ENCODE measurements around the gene PSIP1.
"Not testable (repeated sequence)": the region's sequence is repeated elsewhere in the genome, so short reads cannot be mapped to it uniquely, and the experiment has no call there.

PSIP1 gene

GRCh38 chr9:15541872-15542271 lies 31.1 kb upstream of the PSIP1 start:
- TF ChIP-seq, protein P1, sequence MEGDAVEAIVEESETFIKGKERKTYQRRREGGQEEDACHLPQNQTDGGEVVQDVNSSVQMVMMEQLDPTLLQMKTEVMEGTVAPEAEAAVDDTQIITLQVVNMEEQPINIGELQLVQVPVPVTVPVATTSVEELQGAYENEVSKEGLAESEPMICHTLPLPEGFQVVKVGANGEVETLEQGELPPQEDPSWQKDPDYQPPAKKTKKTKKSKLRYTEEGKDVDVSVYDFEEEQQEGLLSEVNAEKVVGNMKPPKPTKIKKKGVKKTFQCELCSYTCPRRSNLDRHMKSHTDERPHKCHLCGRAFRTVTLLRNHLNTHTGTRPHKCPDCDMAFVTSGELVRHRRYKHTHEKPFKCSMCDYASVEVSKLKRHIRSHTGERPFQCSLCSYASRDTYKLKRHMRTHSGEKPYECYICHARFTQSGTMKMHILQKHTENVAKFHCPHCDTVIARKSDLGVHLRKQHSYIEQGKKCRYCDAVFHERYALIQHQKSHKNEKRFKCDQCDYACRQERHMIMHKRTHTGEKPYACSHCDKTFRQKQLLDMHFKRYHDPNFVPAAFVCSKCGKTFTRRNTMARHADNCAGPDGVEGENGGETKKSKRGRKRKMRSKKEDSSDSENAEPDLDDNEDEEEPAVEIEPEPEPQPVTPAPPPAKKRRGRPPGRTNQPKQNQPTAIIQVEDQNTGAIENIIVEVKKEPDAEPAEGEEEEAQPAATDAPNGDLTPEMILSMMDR (IDR thresholded peaks at IDR 0.05; ENCODE audit: borderline replicate concordance, control extremely low read depth, extremely low read depth, insufficient read depth, missing control alignments), result no peak
- in situ Hi-C loops (cut with MboI; ENCODE audit: low sequenced_read_pairs, unreplicated experiment), result no loop called here
- no peak for DNase-seq (ENCODE audit: low spot score)

- TF ChIP-seq, protein P1 (IDR thresholded peaks at IDR 0.05; ENCODE audit: borderline replicate concordance, control extremely low read depth, extremely low read depth, insufficient read depth, missing control alignments), result no peak
- in situ Hi-C loops (cut with MboI; ENCODE audit: low sequenced_read_pairs, unreplicated experiment), result no loop called here
- peak; percentile 41 for DNase-seq (ENCODE audit: low spot score)
These were observed 20.6 kb upstream of the PSIP1 start for GRCh38 chr9:15531380-15531779.

DNA sequence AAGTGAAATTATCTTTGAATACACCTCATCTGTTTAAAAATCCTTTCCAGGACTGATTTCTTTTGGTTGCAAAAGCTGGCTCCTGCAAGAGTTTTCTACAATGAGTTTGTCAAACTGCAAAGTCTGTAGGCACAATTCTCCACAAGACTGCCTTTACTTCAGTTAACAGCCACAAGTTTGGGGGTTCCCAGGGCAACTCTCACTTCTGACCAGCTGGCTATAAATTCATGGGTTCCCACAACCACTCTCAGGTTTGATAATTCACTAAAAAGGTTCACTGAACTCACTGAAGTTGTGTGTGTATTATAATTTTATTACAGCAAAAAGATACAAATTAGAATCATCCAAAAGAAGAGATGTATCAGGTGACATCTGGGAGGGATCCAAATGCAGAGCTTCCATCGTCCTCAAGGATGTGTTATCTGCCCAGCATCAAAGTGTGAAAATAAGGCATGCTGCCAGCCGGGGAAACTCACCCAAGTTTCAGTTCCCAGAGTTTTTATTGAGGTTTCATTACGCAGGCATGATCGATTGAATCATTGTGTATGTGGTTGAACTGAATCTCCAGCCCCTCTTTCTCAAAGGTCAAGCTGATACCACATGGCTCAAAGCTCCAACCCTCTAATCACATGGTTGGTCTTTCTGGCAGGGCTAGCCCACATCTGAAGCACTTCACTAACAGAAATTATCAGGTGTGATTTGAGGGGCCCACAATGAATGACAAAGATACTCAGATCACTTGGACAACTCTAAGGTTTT lies 19.0 kb upstream of the PSIP1 start:
- in situ Hi-C loops (cut with MboI; ENCODE audit: low sequenced_read_pairs, unreplicated experiment), result no loop called here
- TF ChIP-seq, protein P1 (IDR thresholded peaks at IDR 0.05; ENCODE audit: borderline replicate concordance, control extremely low read depth, extremely low read depth, insufficient read depth, missing control alignments), result no peak
- peak; percentile 75 for DNase-seq (ENCODE audit: low spot score)

GRCh38 chr9:15527035-15527434 lies 16.3 kb upstream of the PSIP1 start:
- in situ Hi-C loops (cut with MboI; ENCODE audit: low sequenced_read_pairs, unreplicated experiment); DNase-seq (ENCODE audit: low spot score): not testable (repeated sequence)

DNA sequence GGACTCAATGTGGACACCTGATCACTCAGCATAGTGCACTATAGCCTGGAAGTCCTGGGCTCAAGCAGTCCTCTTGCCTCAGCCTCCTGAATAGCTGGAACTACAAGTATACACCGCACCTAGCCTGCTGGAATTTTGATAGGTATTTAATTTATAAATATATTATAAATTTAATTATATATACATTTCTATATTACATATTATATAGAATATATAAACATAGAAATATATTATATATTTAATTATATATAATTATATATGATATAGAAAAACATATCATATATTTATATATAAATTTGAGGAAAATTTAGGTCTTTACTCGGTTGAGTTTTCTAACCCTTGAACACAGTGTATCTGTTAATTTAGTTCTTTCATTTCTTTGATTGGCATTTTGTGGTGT lies 15.2 kb upstream of the PSIP1 start:
- in situ Hi-C loops (cut with MboI; ENCODE audit: low sequenced_read_pairs, unreplicated experiment), result no loop called here
- TF ChIP-seq, protein P1 (IDR thresholded peaks at IDR 0.05; ENCODE audit: borderline replicate concordance, control extremely low read depth, extremely low read depth, insufficient read depth, missing control alignments), result no peak

DNA sequence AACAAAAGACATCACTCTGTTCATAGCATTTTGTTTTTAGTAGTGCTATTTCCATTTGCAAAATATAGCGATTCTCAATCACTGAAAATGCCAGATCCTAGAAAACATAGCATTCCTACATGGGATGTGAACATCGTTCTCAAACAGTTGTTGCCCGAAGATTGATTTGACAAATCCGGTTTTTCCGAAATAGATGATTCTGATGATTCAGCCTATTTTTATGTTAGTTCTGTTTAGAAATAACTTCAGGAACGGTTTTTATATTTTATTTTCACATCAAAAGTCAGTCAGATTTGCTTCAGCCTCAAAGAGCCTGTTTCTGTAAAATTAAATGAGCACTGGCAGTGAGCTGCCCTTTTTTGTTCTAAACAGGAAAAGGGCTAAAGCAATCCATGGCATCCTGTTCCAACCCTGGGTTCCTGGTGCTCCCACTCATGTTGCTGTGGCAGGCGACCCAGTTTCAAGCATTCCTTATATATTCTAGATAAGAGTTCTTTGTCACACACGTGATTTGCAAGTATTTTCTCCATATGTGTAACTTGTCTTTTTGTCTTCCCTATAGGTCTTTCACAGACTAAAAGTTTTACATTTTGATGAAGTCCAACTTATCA lies 14.2 kb upstream of the PSIP1 start:
- in situ Hi-C loops (cut with MboI; ENCODE audit: low sequenced_read_pairs, unreplicated experiment), result no loop called here
- no peak for DNase-seq (ENCODE audit: low spot score)
- TF ChIP-seq, protein P1 (IDR thresholded peaks at IDR 0.05; ENCODE audit: borderline replicate concordance, control extremely low read depth, extremely low read depth, insufficient read depth, missing control alignments), result no peak

More for the DNA sequence above, 15.2 kb upstream of the PSIP1 start:
- no peak for DNase-seq (ENCODE audit: low spot score)

DNA sequence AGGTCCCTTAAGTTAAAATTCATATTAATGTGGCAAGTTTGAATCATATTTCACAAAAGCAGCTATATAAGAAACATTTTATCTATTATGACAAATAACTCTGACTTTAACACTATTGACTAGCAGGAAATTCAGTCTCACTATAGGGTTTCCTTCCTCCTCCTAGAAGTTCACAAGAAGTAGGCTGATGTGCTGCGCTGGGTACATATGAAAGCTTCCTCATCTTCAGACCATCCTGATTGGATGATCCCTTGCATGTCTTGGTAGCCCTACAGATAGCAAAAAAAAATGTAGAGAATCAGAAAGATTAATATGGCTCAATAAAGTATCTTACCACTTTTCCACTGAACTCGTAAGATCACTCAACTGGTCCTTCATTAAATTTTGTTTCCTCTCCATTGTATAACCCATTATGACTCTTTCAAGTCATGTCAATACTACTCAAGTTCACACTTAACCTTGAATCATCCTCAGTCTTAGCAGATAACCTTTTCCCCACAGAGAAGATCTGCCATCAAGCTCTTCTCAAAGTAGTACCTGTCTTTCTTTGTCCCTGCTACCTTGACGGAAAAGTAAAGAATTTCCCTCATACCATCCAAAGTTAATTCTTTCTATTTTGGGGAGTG lies 11.5 kb upstream of the PSIP1 start:
- TF ChIP-seq, protein P1 (IDR thresholded peaks at IDR 0.05; ENCODE audit: borderline replicate concordance, control extremely low read depth, extremely low read depth, insufficient read depth, missing control alignments), result no peak
- in situ Hi-C loops (cut with MboI; ENCODE audit: low sequenced_read_pairs, unreplicated experiment), result no loop called here
- DNase-seq (ENCODE audit: low spot score), result no peak

All from GM13976 (cell line).